Neural progenitor cell (in vitro differentiated cells): ENCODE measurements around the gene EAF2. TPM values are rescaled to one million over a fixed set of nuclear protein-coding genes. Genes with fewer than 3 reads are reported as not detected.

Experiments used
- DNase-seq: peaks from one replicate; pipeline ENCODE4 v3.0.0-alpha.2; 2016; ENCODE audit warnings: low spot score
- H2AFZ ChIP-seq: fragments of 200-600 bp; sonication (generic); replicated peaks from 2 replicates; pipeline ENCODE4 v1.6.1; 2016; ENCODE audit warnings: antibody characterized with exemption
- H3F3A ChIP-seq: fragments of 200-600 bp; sonication (generic); 2 replicates; pipeline ENCODE4 v1.6.1; 2016; ENCODE audit warnings: antibody characterized with exemption, low read depth
- H3K27ac ChIP-seq: fragments of 200-600 bp; sonication (generic); 2 replicates; pipeline ENCODE4 v1.5.1; 2016; ENCODE audit warnings: mild to moderate bottlenecking
- H3K27me3 ChIP-seq: fragments of 200-600 bp; sonication (generic); 2 replicates; pipeline ENCODE4 v1.6.1; 2016; ENCODE audit warnings: mild to moderate bottlenecking, moderate library complexity
- H3K36me3 ChIP-seq: fragments of 200-600 bp; sonication (generic); 2 replicates; pipeline ENCODE4 v1.5.1; 2016
- H3K4me1 ChIP-seq: fragments of 200-600 bp; sonication (generic); 2 replicates; pipeline ENCODE4 v1.6.1; 2016; ENCODE audit warnings: mixed run types
- H3K4me2 ChIP-seq: fragments of 200-600 bp; sonication (generic); 2 replicates; pipeline ENCODE4 v1.6.1; 2016
- H3K4me3 ChIP-seq: fragments of 200-600 bp; sonication (generic); 2 replicates; pipeline ENCODE4 v1.5.1; 2016
- H3K79me2 ChIP-seq: fragments of 200-600 bp; sonication (generic); 2 replicates; pipeline ENCODE4 v1.6.1; 2016; ENCODE audit warnings: low read depth
- H3K9ac ChIP-seq: fragments of 200-600 bp; sonication (generic); 2 replicates; pipeline ENCODE4 v1.6.1; 2016
- H3K9me3 ChIP-seq: fragments of 200-600 bp; sonication (generic); 2 replicates; pipeline ENCODE4 v1.5.1; 2016; ENCODE audit warnings: low read depth
- H4K20me1 ChIP-seq: fragments of 200-600 bp; sonication (generic); 2 replicates; pipeline ENCODE4 v1.6.1; 2016; ENCODE audit warnings: low read depth
- H3K27ac Mint-ChIP-seq: 3 replicates; pipeline ENCODE4 v1.8.0; 2021; ENCODE audit warnings: mixed read lengths
- H3K27me3 Mint-ChIP-seq: 2 replicates; pipeline ENCODE4 v1.8.0; 2022; ENCODE audit warnings: low read depth, mild to moderate bottlenecking, inconsistent platforms, moderate library complexity, mixed read lengths; ENCODE audit not compliant: insufficient read depth
- H3K36me3 Mint-ChIP-seq: 3 replicates; pipeline ENCODE4 v1.8.0; 2021; ENCODE audit warnings: mixed read lengths
- H3K4me1 Mint-ChIP-seq: 3 replicates; pipeline ENCODE4 v1.8.0; 2021; ENCODE audit warnings: mixed read lengths
- H3K4me3 Mint-ChIP-seq: 3 replicates; pipeline ENCODE4 v1.8.0; 2021; ENCODE audit warnings: mild to moderate bottlenecking, moderate library complexity, mixed read lengths
- H3K9me3 Mint-ChIP-seq: 3 replicates; pipeline ENCODE4 v1.8.0; 2020; ENCODE audit warnings: mixed read lengths
- CTCF ChIP-seq: fragments of 200-600 bp; sonication (generic); IDR thresholded peaks from 2 replicates; pipeline ENCODE4 v1.5.1; 2017; ENCODE audit warnings: antibody characterized with exemption, mild to moderate bottlenecking
- EZH2 ChIP-seq: fragments of 200-600 bp; sonication (generic); IDR thresholded peaks from 2 replicates; pipeline ENCODE4 v1.6.1; 2017; ENCODE audit warnings: antibody characterized with exemption, mild to moderate bottlenecking, moderate library complexity
- EZH2phosphoT487 ChIP-seq: fragments of 200-600 bp; sonication (generic); IDR thresholded peaks from 2 replicates; pipeline ENCODE4 v1.6.1; 2017; ENCODE audit warnings: antibody characterized with exemption
- total RNA-seq: library from RNA; depleted of rRNA; stranded (reverse); fragments of >200 nt; gene quantifications from 2 replicates; pipeline ENCODE4 v1.2.3, GENCODE V29; 2015; ENCODE audit warnings: low replicate concordance

The EAF2 gene
- total RNA-seq, 1 donor from 2014 or later = 8.5 TPM

GRCh38 chr3:121924734-121925133 is 89.7 kb downstream of the EAF2 start:
- H3K4me2 ChIP-seq = no peak overlapping the region
- H3F3A ChIP-seq = no peaks in the 10 kb centered on the region
- H3K36me3 ChIP-seq = no peaks in the 10 kb centered on the region
- H3K27me3 ChIP-seq = no peaks in the 10 kb centered on the region
- peaks cover 12% of the 10 kb centered on the region for H3K4me1 ChIP-seq
- H3K27ac ChIP-seq = no peak overlapping the region
- peaks cover 7% of the 10 kb centered on the region for H3K4me1 Mint-ChIP-seq
- H4K20me1 ChIP-seq = no peaks in the 10 kb centered on the region
- H3K4me3 ChIP-seq = no peak overlapping the region
- no peaks in the 10 kb centered on the region for H3K27me3 Mint-ChIP-seq
- no peaks in the 10 kb centered on the region for H3K36me3 Mint-ChIP-seq
- peaks cover 2% of the 10 kb centered on the region for H3K9me3 Mint-ChIP-seq
- H3K79me2 ChIP-seq = no peaks in the 10 kb centered on the region
- no peak for TF ChIP-seq CTCF
- TF ChIP-seq EZH2 = no peak
- no peak for TF ChIP-seq EZH2phosphoT487
- DNase-seq = no peak
- no peak overlapping the region for H2AFZ ChIP-seq
- H3K27ac Mint-ChIP-seq = no peak overlapping the region
- H3K4me3 Mint-ChIP-seq = no peak overlapping the region
- no peaks in the 10 kb centered on the region for H3K9me3 ChIP-seq
- H3K9ac ChIP-seq = no peak overlapping the region

- Mint-ChIP-seq H3K4me1 (peaks cover 7% of the 10 kb centered on the region), H3K36me3 (no peaks in the 10 kb centered on the region), H3K27me3 (no peaks in the 10 kb centered on the region), H3K9me3 (peaks cover 2% of the 10 kb centered on the region), H3K27ac (no peak overlapping the region), H3K4me3 (no peak overlapping the region)
- H3F3A ChIP-seq = no peaks in the 10 kb centered on the region
- H3K4me2 ChIP-seq = no peak overlapping the region
- H4K20me1 ChIP-seq = no peaks in the 10 kb centered on the region
- no peaks in the 10 kb centered on the region for H3K36me3 ChIP-seq
- H3K4me1 ChIP-seq = peaks cover 12% of the 10 kb centered on the region
- no peaks in the 10 kb centered on the region for H3K9me3 ChIP-seq
- DNase-seq = no peak
- no peak overlapping the region for H3K27ac ChIP-seq
- H3K79me2 ChIP-seq = no peaks in the 10 kb centered on the region
- no peak overlapping the region for H3K9ac ChIP-seq
- H2AFZ ChIP-seq = no peak overlapping the region
- H3K27me3 ChIP-seq = no peaks in the 10 kb centered on the region
- no peak overlapping the region for H3K4me3 ChIP-seq
- TF ChIP-seq EZH2 = no peak
- no peak for TF ChIP-seq EZH2phosphoT487
- TF ChIP-seq CTCF = no peak
These were observed 91.4 kb downstream of the EAF2 start for GRCh38 chr3:121926380-121926779.

Other genes starting within 250 kb of the EAF2 start
- not detected in 2 replicates for gene FBXO40, start 241.8 kb upstream of the EAF2 start, total RNA-seq
- gene HCLS1, start 174.3 kb upstream of the EAF2 start, total RNA-seq = not detected in 2 replicates
- gene GOLGB1, start 85.5 kb upstream of the EAF2 start, total RNA-seq = 35.2 and 52.5 TPM in 2 replicates
- 53.7 and 89.6 TPM in 2 replicates for gene IQCB1, start 149 bp upstream of the EAF2 start, total RNA-seq
- 1.0 TPM in 2 replicates for gene SLC15A2, start 59.2 kb downstream of the EAF2 start, total RNA-seq
- 0.07 and 0.22 TPM in 2 replicates for gene ILDR1, start 187.0 kb downstream of the EAF2 start, total RNA-seq
- gene CD86, start 220.2 kb downstream of the EAF2 start, total RNA-seq = not detected in 2 replicates